PC-9 (cell line): Measurements from ENCODE around the gene MYO1E.

ENCODE experiments used
- CTCF ChIP-seq: fragments of 200-600 bp; sonication (generic); conservative IDR thresholded peaks from 2 replicates; pipeline ENCODE4 v1.6.1; 2017; ENCODE audit warnings: mixed run types, antibody characterized with exemption, mild to moderate bottlenecking, moderate library complexity
- EZH2 ChIP-seq: fragments of 200-600 bp; sonication (generic); IDR thresholded peaks from 2 replicates; pipeline ENCODE4 v1.8.0; 2017; ENCODE audit warnings: antibody characterized with exemption, low read depth

- TF ChIP-seq CTCF (no peak), EZH2 (no peak)
Observed at GRCh38 chr15:59334076-59334415, 38.6 kb downstream of the MYO1E start.
